K562 treated with DMSO at 1 percent for 48 hours (cell line): ENCODE data around the gene REM2. TPM values are rescaled to one million over a fixed set of nuclear protein-coding genes. Genes with fewer than 3 reads are reported as not detected.

ENCODE experiments used
- total RNA-seq: library from RNA; unstranded; fragments of 300-600 nt; gene quantifications from 2 replicates; pipeline ENCODE4 v1.2.3, GENCODE V29; 2022; ENCODE audit warnings: low replicate concordance; ENCODE audit errors: extremely low read depth

Gene REM2
- not detected in 2 replicates for total RNA-seq

GRCh38 chr14:22883173-22883976 lies at the start of gene REM2:
REM2 (plus strand) TSS chr14:22883222; CDS start chr14:22883288, 66 bp downstream.

GRCh38 chr14:22836301-22837113 lies 46.5 kb upstream of the REM2 start, which contains the start of gene MMP14:
MMP14 (plus strand) TSS chr14:22836585; CDS start chr14:22836818, 233 bp downstream.

GRCh38 chr14:22871224-22872032 lies 11.6 kb upstream of the REM2 start, which contains the start of gene LRP10:
LRP10 (plus strand) TSS chr14:22871740; CDS start chr14:22872304, 564 bp downstream.

GRCh38 chr14:22918804-22919600 lies 36.0 kb downstream of the REM2 start, which contains the start of gene RBM23:
RBM23 (minus strand) TSS chr14:22919149.

GRCh38 chr14:22929104-22929960 lies 46.3 kb downstream of the REM2 start, which contains the start of gene PRMT5:
PRMT5 (minus strand) TSS chr14:22929376; CDS start chr14:22929361, 15 bp downstream.

Other genes starting within 250 kb of the REM2 start
- not detected in 2 replicates for gene OR6J1, start 238.9 kb upstream of the REM2 start, total RNA-seq
- not detected in 2 replicates for gene OXA1L, start 116.5 kb upstream of the REM2 start, total RNA-seq
- not detected in 2 replicates for gene SLC7A7, start 67.8 kb upstream of the REM2 start, total RNA-seq
- not detected in 2 replicates for gene MRPL52, start 53.3 kb upstream of the REM2 start, total RNA-seq
- not detected in 2 replicates for gene MMP14, start 46.6 kb upstream of the REM2 start, total RNA-seq
- not detected in 2 replicates for gene LRP10, start 11.5 kb upstream of the REM2 start, total RNA-seq
- not detected in 2 replicates for gene RBM23, start 35.9 kb downstream of the REM2 start, total RNA-seq
- gene PRMT5, start 46.2 kb downstream of the REM2 start, total RNA-seq: not detected in 2 replicates
- not detected in 2 replicates for gene HAUS4, start 73.9 kb downstream of the REM2 start, total RNA-seq
- gene AJUBA, start 99.3 kb downstream of the REM2 start, total RNA-seq: not detected in 2 replicates
- gene C14orf93, start 126.9 kb downstream of the REM2 start, total RNA-seq: not detected in 2 replicates
- gene PSMB5, start 151.7 kb downstream of the REM2 start, total RNA-seq: not detected in 2 replicates
- not detected in 2 replicates for gene PSMB11, start 159.0 kb downstream of the REM2 start, total RNA-seq
- gene CDH24, start 174.3 kb downstream of the REM2 start, total RNA-seq: not detected in 2 replicates
- not detected in 2 replicates for gene ACIN1, start 211.9 kb downstream of the REM2 start, total RNA-seq
- gene C14orf119, start 212.3 kb downstream of the REM2 start, total RNA-seq: not detected in 2 replicates
- gene CIROP, start 221.8 kb downstream of the REM2 start, total RNA-seq: not detected in 2 replicates
- not detected in 2 replicates for gene CEBPE, start 236.0 kb downstream of the REM2 start, total RNA-seq